Midbrain (tissue), 1 donor: ENCODE measurements around the gene PTPRK.

Experiments used
- DNase-seq: peaks from one replicate; lab custom pipeline; 2025; lab: John Stamatoyannopoulos, UW

Gene PTPRK

DNA sequence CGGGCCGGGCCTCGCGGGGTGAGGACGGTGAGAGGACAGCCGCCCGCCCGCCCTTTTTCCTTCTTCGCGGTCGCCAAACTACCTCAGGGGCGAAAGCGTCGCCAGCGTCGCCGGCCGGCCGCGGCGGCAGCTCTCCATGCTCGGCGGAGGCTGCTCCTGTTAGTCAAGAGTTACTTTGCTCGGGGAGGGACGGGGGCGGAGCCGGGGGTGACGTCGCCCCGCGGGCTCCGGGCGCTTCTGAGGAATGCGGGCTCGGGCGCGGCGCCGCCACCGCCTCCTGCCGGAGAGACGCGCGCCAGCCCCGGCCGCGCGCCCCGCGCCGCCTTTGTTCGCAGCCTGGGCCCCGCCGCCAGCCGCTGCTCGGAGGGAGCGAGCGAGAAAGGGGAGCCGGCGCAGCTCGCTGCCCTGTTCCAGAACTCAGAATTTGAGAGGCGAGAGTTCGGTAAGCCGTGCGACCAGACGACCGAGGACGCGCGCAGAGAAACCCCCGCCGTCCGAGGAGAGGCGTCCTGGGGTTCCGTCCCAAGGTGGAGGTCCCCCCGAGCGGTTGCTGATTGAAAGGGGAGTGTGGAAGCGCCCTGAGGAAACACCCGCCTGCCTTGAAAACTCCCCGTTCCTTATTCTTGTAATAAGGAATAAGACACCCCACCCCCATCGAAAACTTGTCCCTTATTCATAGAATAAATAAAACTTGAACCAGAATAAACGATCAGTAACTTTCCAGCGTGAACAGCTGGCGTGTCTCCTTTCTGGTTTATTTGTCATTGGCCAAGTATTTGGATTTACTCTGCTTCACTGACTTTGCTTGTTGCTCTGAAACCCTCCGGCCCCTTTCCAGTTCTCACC lies at the start of gene PTPRK:
Gene PTPRK (minus strand): TSS at position 164 of the 846 bp plus-strand sequence. CDS start 241 bp downstream, outside the sequence.
- DNase-seq: peak; percentile 93

GRCh38 chr6:128567029-128567428 lies 46.6 kb upstream of the PTPRK start:
- no peak for DNase-seq

DNA sequence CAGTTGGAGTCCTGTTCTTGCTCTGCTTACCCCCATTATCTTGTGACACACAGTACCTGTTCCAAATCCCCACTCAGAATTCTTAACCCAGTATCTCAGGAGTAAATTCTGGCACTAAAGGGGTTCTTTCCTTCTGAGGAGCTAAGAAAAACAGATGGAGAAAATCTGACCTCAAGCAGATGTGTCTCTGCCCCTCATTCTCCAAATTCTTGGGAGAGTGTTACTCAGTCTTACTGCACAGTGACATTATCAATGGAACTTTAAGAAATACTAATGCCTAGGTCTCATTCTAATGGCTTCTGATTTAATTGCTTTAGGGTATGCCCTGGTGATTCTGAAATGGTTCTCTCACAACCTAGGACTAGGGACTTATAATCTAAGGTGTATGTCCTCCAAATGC lies 40.6 kb upstream of the PTPRK start:
- DNase-seq: no peak

GRCh38 chr6:128558924-128559323 lies 38.5 kb upstream of the PTPRK start:
- no peak for DNase-seq

- no peak for DNase-seq
Observed at GRCh38 chr6:128558021-128558420, 37.6 kb upstream of the PTPRK start.

DNA sequence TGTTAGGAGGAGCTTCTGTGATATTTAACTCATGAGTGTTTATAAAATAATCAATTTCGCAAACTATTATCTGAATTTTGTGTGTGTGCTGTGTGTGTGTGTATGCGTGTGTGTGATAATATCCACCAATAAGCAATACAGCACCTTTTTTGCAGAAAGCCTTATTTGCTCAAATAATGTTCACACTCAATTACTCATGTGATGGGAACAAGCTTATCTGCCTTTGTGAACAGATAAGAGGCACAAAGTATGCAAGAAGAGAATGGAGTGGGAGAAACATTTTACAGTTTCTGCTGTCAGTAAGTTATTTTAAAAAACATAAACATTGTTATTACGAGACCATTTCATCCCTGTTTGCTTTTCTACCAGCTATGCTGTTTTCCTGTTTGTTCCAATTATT lies 36.7 kb upstream of the PTPRK start:
- no peak for DNase-seq

- DNase-seq: peak; percentile 21
Observed at GRCh38 chr6:128554302-128554701, 33.9 kb upstream of the PTPRK start.

- DNase-seq: no peak
Observed at GRCh38 chr6:128541261-128541660, 20.9 kb upstream of the PTPRK start.

- DNase-seq: no peak
Observed at GRCh38 chr6:128538763-128539162, 18.4 kb upstream of the PTPRK start.

DNA sequence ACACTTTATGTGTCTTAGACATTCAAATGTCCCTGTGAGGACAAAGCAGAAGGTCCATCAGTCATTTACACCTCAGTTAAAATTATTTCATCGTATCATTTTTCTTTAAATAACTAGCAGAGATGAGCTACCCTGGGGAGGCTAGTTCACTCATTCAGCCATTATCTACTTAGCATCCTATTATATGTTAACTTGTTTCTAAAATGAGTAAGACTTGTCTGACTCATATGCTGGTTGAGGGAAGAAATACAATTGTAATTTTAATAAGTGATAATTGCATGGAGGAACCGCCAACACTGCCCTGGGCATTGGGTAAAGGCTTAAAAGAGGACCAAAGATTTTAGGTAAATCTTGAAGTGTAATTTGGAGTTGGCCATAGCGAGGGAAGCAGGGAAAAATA lies 12.4 kb upstream of the PTPRK start:
- no peak for DNase-seq

- no peak for DNase-seq
Observed at GRCh38 chr6:128532136-128532535, 11.7 kb upstream of the PTPRK start.

GRCh38 chr6:128531696-128532095 lies 11.3 kb upstream of the PTPRK start:
- DNase-seq: no peak

DNA sequence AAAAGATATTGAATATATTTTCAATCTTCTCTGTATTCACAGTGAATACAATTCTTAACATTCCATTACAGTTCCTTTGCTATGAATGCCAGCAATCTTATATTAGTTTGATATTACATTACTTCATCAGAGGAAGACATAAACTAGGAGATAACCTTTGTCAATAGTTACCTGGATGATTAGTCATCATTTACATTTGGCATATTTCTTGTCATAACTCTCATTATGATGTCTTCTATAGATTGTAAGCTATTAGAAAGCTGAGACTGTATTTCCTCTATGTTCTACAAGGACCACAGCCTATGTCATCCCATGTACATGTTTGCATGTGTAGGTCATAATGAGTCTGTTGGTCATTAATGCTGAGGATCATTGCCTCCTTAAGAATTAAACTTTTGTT lies 7.8 kb upstream of the PTPRK start:
- no peak for DNase-seq

DNA sequence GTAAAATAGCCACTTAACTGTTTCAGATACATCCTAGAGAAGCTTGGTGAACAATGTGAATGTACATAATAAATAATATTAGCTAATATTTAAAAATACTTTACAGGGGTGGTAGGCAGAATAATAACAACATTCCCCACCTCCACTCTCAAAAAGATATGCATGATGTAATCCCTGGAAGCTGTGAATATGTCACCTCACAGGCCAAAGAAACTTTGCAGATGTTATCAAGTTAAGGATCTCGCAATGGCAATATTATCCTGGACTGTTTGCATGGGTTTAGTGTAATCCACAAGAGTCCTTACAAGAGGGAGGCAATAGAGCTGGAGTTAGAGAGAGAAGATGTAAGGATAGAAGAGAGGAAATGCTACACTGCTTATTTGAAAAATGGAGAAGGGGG lies 7.0 kb upstream of the PTPRK start:
- DNase-seq: no peak

DNA sequence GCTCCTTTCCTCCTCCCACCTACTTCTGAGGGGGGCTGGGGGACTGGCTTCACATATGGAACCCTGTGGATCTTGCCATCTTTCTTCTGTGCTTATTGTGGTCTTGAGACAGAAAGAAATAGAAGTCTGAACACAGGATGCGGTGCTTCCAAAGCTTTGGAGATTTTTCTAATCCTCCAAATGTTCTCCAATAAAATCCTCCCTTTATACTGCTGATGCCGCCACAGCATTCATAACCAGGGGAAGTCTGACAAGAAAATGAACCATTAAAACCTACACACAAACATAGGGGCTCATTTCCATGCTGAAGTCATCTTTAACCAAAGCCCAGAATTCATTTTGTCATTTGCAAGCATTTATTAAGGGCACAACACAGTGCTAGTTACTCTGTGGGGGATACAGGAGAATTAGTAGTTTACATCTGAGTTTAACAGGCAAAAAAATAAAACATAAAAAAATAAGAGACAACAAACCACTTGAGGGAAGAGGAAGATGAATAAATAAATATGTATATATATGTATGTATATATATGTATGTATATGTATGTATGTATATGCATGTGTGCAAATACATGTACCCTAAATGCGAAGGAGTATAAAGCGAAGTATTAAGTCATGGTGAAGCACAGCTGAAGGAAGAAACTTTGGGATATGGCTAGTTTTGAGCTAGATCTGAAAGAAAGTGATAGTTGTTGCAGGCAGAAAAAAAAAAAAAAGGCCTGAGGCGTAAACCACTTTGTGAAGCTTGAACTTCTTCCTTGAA lies 5.9 kb upstream of the PTPRK start:
- DNase-seq: no peak

DNA sequence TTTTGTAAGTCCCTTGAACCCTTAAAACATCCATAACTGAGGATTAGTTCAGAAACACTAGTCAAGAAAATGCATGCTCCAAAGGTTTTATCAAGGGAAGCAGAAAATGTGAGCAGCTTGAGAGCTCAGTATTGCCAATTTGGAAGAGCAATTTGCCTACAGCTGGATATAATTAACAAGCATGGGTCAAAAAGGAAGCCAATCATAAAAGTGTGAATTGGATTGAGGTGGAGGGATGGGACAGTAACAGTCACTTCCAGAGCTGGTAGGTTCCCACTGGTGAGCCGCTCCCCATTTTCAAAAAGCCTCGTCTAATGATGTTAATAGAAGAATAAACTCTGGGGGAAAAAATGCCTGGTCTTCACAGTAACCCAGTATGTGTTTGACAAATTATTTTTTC lies 5.0 kb upstream of the PTPRK start:
- no peak for DNase-seq

DNA sequence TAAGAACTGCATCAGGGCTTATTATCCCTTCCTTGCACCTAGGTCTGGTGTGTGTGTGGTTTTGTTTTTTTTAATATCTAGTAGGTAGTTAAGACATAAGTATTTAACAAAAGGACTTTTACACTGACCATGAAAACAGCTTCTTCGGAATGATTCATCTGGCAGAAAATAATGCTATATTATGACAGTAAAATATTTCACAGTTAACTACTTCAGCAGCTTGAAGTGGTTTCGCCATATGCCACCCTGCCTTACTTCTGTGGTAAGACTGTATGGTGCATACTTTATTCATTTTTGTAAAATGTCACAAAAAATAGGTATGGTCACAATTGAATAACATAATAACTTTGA lies 858 bp upstream of the PTPRK start:
- no peak for DNase-seq

- peak; percentile 82 for DNase-seq
Observed at GRCh38 chr6:128519931-128520435, 416 bp downstream of the PTPRK start.

- DNase-seq: peak; percentile 67
Observed at GRCh38 chr6:128519132-128519930, 1.1 kb downstream of the PTPRK start.

- DNase-seq: peak; percentile 56
Observed at GRCh38 chr6:128518434-128519131, 1.8 kb downstream of the PTPRK start.

- no peak for DNase-seq
Observed at GRCh38 chr6:128517124-128517523, 3.3 kb downstream of the PTPRK start.

DNA sequence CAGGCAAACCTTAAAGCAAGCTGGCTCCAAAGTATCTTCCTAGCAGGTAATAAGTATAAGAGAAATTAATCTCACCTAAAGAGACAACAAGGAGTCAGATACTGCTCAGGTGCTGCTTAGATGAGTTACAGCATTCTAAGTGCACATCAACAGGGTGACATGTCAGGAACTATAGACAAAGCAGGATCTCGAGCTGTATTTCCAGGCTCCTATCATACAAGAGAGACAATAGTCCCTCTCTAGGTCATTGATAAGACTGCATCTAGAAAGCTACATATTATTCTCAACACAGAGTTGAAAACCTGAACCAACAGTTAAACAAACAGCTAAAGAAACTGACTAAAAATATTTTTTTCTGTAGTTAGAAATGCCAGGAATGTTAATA lies 3.9 kb downstream of the PTPRK start:
- DNase-seq: no peak
